Mesenchymal stem cell (in vitro differentiated cells and primary cell): ENCODE measurements around the gene HRNR.

Source experiments
- DNase-seq: peaks from one replicate; pipeline ENCODE4 v3.0.0-alpha.2; 2013
- H2AFZ ChIP-seq: one replicate; pipeline ENCODE4 v1.6.1; 2013; ENCODE audit warnings: low read depth, mild to moderate bottlenecking, control low read depth, inconsistent platforms, low read length, moderate library complexity
- H2AK5ac ChIP-seq: 2 replicates; pipeline ENCODE4 v1.6.1; 2013; ENCODE audit warnings: low read length, moderate library complexity, mild to moderate bottlenecking, inconsistent platforms; ENCODE audit not compliant: severe bottlenecking
- H2BK120ac ChIP-seq: one replicate; pipeline ENCODE4 v1.6.1; 2013; ENCODE audit warnings: low read depth, mild to moderate bottlenecking, inconsistent platforms, low read length, moderate library complexity
- H2BK12ac ChIP-seq, 2 experiments: one replicate each; pipeline ENCODE4 v1.6.1; 2013; ENCODE audit warnings: inconsistent platforms in 2 of 2, low read length in 2 of 2, mild to moderate bottlenecking in 2 of 2, moderate library complexity in 2 of 2, control low read depth in 1 of 2
- H2BK15ac ChIP-seq: one replicate; pipeline ENCODE4 v1.6.1; 2013; ENCODE audit warnings: mild to moderate bottlenecking, low read depth, inconsistent platforms; ENCODE audit not compliant: poor library complexity, severe bottlenecking
- H2BK5ac ChIP-seq: 2 replicates; pipeline ENCODE4 v1.6.1; 2013; ENCODE audit warnings: low read depth, mild to moderate bottlenecking, low read length, control low read depth, inconsistent platforms; ENCODE audit not compliant: poor library complexity, severe bottlenecking
- H3K14ac ChIP-seq, 2 experiments: one replicate each; pipeline ENCODE4 v1.6.1; 2013; ENCODE audit warnings: inconsistent platforms in 2 of 2, low read length in 2 of 2, control low read depth in 1 of 2, mild to moderate bottlenecking in 1 of 2, moderate library complexity in 1 of 2
- H3K18ac ChIP-seq, 2 experiments: one replicate each; pipeline ENCODE4 v1.6.1; 2013; ENCODE audit warnings: inconsistent platforms in 2 of 2, low read length in 2 of 2, control low read depth in 1 of 2, low read depth in 1 of 2, mild to moderate bottlenecking in 1 of 2
- H3K23ac ChIP-seq, 2 experiments: one replicate each; pipeline ENCODE4 v1.6.1; 2013; ENCODE audit warnings: inconsistent platforms in 2 of 2, low read length in 2 of 2, mild to moderate bottlenecking in 2 of 2, moderate library complexity in 2 of 2, control low read depth in 1 of 2
- H3K27ac ChIP-seq: 2 replicates; pipeline ENCODE4 v1.5.1; 2013; ENCODE audit warnings: mild to moderate bottlenecking, moderate library complexity, low read length, control low read depth, inconsistent platforms; ENCODE audit not compliant: poor library complexity, severe bottlenecking
- H3K27me3 ChIP-seq, 2 experiments: 2 replicates each; pipeline versions ENCODE4 v1.6.1 to v1.7.0; 2013; ENCODE audit warnings: low read length in 2 of 2, mild to moderate bottlenecking in 2 of 2, moderate library complexity in 2 of 2, control low read depth in 1 of 2, inconsistent platforms in 1 of 2; ENCODE audit not compliant: control insufficient read depth in 1 of 2, insufficient read depth in 1 of 2
- H3K36me3 ChIP-seq, 2 experiments: 2 replicates each; pipeline versions ENCODE4 v1.6.1 to v1.7.0; 2013; ENCODE audit warnings: low read length in 2 of 2, control low read depth in 1 of 2, inconsistent platforms in 1 of 2, low read depth in 1 of 2, mild to moderate bottlenecking in 1 of 2; ENCODE audit not compliant: insufficient read depth in 2 of 2, control insufficient read depth in 1 of 2
- H3K4ac ChIP-seq, 2 experiments: one replicate each; pipeline ENCODE4 v1.6.1; 2013; ENCODE audit warnings: inconsistent platforms in 2 of 2, low read length in 2 of 2, mild to moderate bottlenecking in 2 of 2, moderate library complexity in 2 of 2, control low read depth in 1 of 2, low read depth in 1 of 2
- H3K4me1 ChIP-seq: 2 replicates; pipeline ENCODE4 v1.6.1; 2013; ENCODE audit warnings: low read depth, low read length, control low read depth; ENCODE audit not compliant: control insufficient read depth, insufficient read depth
- H3K4me2 ChIP-seq: 2 replicates; pipeline ENCODE4 v1.6.1; 2013; ENCODE audit warnings: low read length, mild to moderate bottlenecking, inconsistent platforms; ENCODE audit not compliant: poor library complexity, severe bottlenecking
- H3K4me3 ChIP-seq, 2 experiments: 2 replicates each; pipeline versions ENCODE4 v1.5.1 to v1.7.0; 2013; ENCODE audit warnings: low read length in 2 of 2, mild to moderate bottlenecking in 2 of 2, control low read depth in 1 of 2, low read depth in 1 of 2; ENCODE audit not compliant: insufficient read depth in 1 of 2
- H3K79me1 ChIP-seq: replicated peaks from 2 replicates; pipeline ENCODE4 v1.6.1; 2013; ENCODE audit warnings: mild to moderate bottlenecking, control low read depth, low read length, inconsistent platforms; ENCODE audit not compliant: poor library complexity, severe bottlenecking
- H3K9ac ChIP-seq: 2 replicates; pipeline ENCODE4 v1.7.0; 2013; ENCODE audit warnings: mild to moderate bottlenecking, low read length, moderate library complexity
- H3K9me3 ChIP-seq: 2 replicates; pipeline ENCODE4 v1.7.0; 2013; ENCODE audit warnings: mild to moderate bottlenecking, low read length; ENCODE audit not compliant: control insufficient read depth
- H4K8ac ChIP-seq: one replicate; pipeline ENCODE4 v1.6.1; 2013; ENCODE audit warnings: inconsistent platforms, mild to moderate bottlenecking, low read length, moderate library complexity
- H4K91ac ChIP-seq: one replicate; pipeline ENCODE4 v1.6.1; 2013; ENCODE audit warnings: mild to moderate bottlenecking, low read length, inconsistent platforms
- WGBS: methylation state at CpG from one replicate; pipeline ENCODE4 v1.1.7; 2013; ENCODE audit warnings: mixed read lengths; 5-methylcytosine and 5-hydroxymethylcytosine counted together

The HRNR gene

DNA sequence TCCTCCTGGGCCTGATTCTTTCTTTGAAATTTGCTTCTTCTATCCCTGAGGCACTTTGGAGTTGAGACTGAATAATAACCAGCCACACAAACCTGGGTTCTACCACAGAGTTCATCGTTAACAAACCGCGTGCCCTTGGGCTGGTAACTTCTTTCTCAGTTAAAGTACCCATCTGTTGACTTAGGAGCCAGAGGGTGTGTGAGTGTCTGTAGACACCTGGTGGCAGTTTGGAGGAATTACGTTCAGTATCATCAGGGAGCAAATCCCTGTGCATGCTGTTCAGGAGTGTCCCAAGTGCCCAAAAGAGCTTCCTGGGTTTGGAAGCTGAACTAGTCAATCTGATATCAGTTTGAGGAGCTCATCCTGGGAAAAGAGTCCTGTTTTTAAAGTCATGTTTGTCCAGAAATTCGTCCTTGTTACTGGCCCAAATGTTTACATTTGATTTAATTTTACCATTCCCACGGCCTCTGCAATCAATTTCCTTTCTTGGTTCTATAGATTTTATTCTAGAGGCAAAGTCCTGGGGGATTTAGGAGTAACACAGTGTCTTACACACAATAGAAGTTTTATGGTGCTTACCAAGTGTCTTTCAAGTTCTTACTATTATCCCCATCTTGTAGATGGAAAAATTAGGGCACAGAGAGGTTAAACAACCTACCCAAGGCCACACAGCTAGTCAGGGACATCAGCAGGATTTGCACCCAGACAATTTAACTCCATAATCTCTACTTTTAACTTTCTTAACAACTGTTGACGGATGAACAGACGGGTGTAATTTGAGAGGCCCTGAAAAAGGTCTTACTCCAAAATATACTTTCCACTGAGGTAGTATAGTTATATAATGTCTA, 38.2 kb downstream of the HRNR start:
- Histone ChIP-seq H3K9ac (no peak overlapping the region), H3K23ac (no peak overlapping the region), H3K4me1 (peaks cover 2% of the 10 kb centered on the region), H3K4me3 (no peak overlapping the region), H2AK5ac (no peak overlapping the region), H2BK12ac (no peak overlapping the region), H3K9me3 (no peaks in the 10 kb centered on the region), H3K4me2 (no peak overlapping the region), H4K8ac (no peak overlapping the region), H3K14ac (no peak overlapping the region), H3K36me3 (no peaks in the 10 kb centered on the region), H4K91ac (no peak overlapping the region), H2BK5ac (no peak overlapping the region), H3K27ac (no peak overlapping the region), H2AFZ (no peak overlapping the region), H3K27me3 (peaks cover 0 to 26% of the 10 kb centered on the region in 2 experiments), H2BK120ac (no peak overlapping the region), H3K79me1 (no peaks in the 10 kb centered on the region), H2BK15ac (no peak overlapping the region), H3K4ac (no peak overlapping the region), H3K18ac (no peak overlapping the region)
- peak; percentile 56 for DNase-seq
- 48% methylated on average over 4 of the region's 8 CpGs for WGBS

GRCh38 chr1:152182944-152183361, 41.0 kb downstream of the HRNR start:
- Histone ChIP-seq H3K27ac (no peak overlapping the region), H3K14ac (no peak overlapping the region), H3K9ac (peak overlapping the region; percentile 34), H3K36me3 (no peaks in the 10 kb centered on the region), H2BK15ac (no peak overlapping the region), H2BK120ac (no peak overlapping the region), H2AFZ (no peak overlapping the region), H2AK5ac (no peak overlapping the region), H3K27me3 (peaks cover 0 to 38% of the 10 kb centered on the region in 2 experiments), H3K4me3 (peak overlapping the region in 1 of 2 experiments; percentile 17), H3K79me1 (no peaks in the 10 kb centered on the region), H2BK5ac (no peak overlapping the region), H3K4me2 (no peak overlapping the region), H2BK12ac (no peak overlapping the region), H3K23ac (no peak overlapping the region), H3K9me3 (no peaks in the 10 kb centered on the region), H4K91ac (no peak overlapping the region), H3K18ac (no peak overlapping the region), H4K8ac (no peak overlapping the region), H3K4me1 (peaks cover 2% of the 10 kb centered on the region), H3K4ac (no peak overlapping the region)
- WGBS, result 72% methylated on average over 2 of the region's 2 CpGs
- DNase-seq, result no peak

DNA sequence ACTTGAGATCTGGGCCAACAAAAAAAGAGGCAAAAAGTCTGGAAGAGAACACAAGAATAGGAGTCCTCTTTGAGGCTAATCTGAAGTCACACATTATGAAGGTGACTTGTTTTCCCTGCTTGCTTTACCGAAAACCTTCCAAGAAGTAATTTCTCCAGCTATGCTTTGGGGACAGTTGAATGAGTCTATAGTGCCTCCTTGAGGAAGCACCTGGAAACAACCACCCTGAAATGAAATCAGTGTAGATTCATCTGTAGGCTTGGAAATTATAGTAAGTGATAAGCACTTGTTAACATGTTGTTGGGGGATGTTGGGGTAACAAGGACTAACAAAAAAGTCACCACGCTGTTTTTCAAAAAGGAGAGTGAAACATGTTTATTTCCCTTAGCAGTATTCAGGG, 41.6 kb downstream of the HRNR start:
- no peak for DNase-seq
- no peaks in the 10 kb centered on the region for H3K79me1 ChIP-seq
- H3K4me3 ChIP-seq, result no peak overlapping the region
- no peak overlapping the region for H2BK120ac ChIP-seq
- H3K4me2 ChIP-seq, result no peak overlapping the region
- H3K14ac ChIP-seq, result no peak overlapping the region
- no peak overlapping the region for H2BK12ac ChIP-seq
- peak overlapping the region; percentile 34 for H3K9ac ChIP-seq
- H3K4ac ChIP-seq, result no peak overlapping the region
- WGBS, result 65% methylated on average over 2 of the region's 2 CpGs
- no peak overlapping the region for H3K23ac ChIP-seq
- no peak overlapping the region for H4K8ac ChIP-seq
- no peak overlapping the region for H3K27ac ChIP-seq
- no peak overlapping the region for H3K18ac ChIP-seq
- no peak overlapping the region for H2BK5ac ChIP-seq
- no peak overlapping the region for H4K91ac ChIP-seq
- H3K9me3 ChIP-seq, result no peaks in the 10 kb centered on the region
- H2AFZ ChIP-seq, result no peak overlapping the region
- H3K27me3 ChIP-seq, result peaks cover 0 to 38% of the 10 kb centered on the region in 2 experiments
- H2AK5ac ChIP-seq, result no peak overlapping the region
- no peaks in the 10 kb centered on the region for H3K36me3 ChIP-seq
- no peak overlapping the region for H2BK15ac ChIP-seq
- peaks cover 2% of the 10 kb centered on the region for H3K4me1 ChIP-seq

DNA sequence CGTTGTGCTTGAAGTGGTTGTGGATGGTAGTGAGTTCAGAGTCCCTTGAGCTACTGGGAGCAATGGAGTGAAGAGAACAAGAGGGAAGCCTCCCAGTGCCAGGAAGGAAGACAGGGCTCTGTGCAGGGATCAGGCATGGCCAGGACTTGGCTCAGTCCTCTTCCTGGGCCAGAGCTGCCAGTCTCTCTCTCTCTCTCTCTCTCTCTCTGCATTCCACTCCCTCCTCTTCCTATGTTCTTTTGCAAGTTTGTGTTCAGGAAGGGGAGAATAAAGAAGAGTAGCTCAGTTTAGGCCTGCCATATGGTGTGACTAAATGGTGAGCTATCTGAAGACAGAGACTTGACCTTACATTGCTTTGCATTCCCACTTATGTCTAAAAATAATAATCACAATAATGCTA, 44.4 kb downstream of the HRNR start:
- Histone ChIP-seq H3K4me2 (no peak overlapping the region), H2BK12ac (no peak overlapping the region), H3K4me3 (no peak overlapping the region), H3K9ac (no peak overlapping the region), H2BK15ac (no peak overlapping the region), H3K79me1 (no peaks in the 10 kb centered on the region), H3K36me3 (no peaks in the 10 kb centered on the region), H3K27me3 (peaks cover 0 to 23% of the 10 kb centered on the region in 2 experiments), H3K14ac (no peak overlapping the region), H2AK5ac (peak overlapping the region; percentile 32), H3K27ac (no peak overlapping the region), H2AFZ (no peak overlapping the region), H2BK5ac (no peak overlapping the region), H4K8ac (no peak overlapping the region), H3K23ac (no peak overlapping the region), H2BK120ac (no peak overlapping the region), H4K91ac (no peak overlapping the region), H3K18ac (no peak overlapping the region), H3K4me1 (peaks cover 2% of the 10 kb centered on the region), H3K9me3 (no peaks in the 10 kb centered on the region), H3K4ac (no peak overlapping the region)
- no peak for DNase-seq
- 86% methylated on average over 1 of the region's 1 CpG for WGBS
